Ovary (tissue), 3 donors: ENCODE data around the gene UBE2V1.

Experiments
- EP300 ChIP-seq: sonication (generic); formaldehyde crosslinking; IDR thresholded peaks from one replicate; pipeline ENCODE4 v1.6.1; 2017; ENCODE audit warnings: antibody characterized with exemption
- POLR2A ChIP-seq: fragments of 450-650 bp; IDR thresholded peaks from one replicate; pipeline ENCODE4 v1.6.1; 2017; ENCODE audit warnings: antibody characterized with exemption, mild to moderate bottlenecking, moderate library complexity
- TF ChIP-seq, protein P1 (sequence below), 3 donors: fragments of 450-650 bp in 2 of 3; fragments of 200-600 bp in 1 of 3; IDR thresholded peaks; one replicate each; pipeline versions ENCODE4 v1.5.1 to v1.8.0; 2016 to 2022; ENCODE audit warnings: antibody characterized with exemption in 3 of 3, mild to moderate bottlenecking in 1 of 3
- donor health status: DM: no; HTN: no; CAD: no.

DNA sequence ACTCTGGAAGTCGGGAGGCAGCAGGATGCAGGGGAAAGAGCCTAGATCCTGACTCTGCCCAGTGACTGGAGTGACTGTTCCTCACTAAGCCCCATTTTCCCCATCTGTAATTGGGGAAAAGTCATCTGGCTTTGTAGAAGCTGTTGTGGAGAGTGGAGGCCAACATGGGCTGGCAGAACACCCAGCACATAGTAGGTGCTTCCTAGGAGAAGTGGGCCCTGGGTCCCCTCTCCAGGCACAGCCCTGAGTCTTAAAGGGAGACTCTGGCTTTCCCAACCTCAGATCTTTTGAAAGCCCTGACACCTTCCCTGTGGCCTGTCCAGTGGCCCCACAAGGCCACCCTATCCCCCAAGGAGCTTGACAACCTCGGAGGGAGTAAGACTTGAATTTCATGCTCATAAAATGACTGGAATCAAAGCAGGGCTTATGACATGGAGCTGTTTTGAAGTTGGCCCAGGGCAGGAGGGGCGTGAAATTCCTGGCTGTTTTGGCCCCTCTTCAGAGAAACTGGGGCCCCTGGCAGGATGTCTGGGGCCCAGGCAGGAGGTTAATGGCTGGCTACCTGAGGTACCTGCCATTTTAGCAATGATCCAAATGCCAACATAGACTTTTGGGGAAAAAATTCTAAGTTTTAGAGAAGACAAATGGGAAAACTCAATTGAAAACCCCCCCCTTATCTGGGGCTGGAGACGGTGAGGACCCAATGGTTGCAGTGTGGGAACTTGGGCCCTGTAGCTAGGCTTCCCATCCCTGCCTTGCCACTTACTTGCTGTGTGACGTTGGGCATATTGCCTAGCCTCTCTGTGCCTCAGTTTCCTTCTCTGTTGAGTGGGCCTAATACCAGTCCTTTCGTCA is 51.6 kb downstream of the UBE2V1 start:
- TF ChIP-seq, protein P1, sequence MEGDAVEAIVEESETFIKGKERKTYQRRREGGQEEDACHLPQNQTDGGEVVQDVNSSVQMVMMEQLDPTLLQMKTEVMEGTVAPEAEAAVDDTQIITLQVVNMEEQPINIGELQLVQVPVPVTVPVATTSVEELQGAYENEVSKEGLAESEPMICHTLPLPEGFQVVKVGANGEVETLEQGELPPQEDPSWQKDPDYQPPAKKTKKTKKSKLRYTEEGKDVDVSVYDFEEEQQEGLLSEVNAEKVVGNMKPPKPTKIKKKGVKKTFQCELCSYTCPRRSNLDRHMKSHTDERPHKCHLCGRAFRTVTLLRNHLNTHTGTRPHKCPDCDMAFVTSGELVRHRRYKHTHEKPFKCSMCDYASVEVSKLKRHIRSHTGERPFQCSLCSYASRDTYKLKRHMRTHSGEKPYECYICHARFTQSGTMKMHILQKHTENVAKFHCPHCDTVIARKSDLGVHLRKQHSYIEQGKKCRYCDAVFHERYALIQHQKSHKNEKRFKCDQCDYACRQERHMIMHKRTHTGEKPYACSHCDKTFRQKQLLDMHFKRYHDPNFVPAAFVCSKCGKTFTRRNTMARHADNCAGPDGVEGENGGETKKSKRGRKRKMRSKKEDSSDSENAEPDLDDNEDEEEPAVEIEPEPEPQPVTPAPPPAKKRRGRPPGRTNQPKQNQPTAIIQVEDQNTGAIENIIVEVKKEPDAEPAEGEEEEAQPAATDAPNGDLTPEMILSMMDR (IDR thresholded peaks at IDR 0.05): no peak
- TF ChIP-seq POLR2A (no peak), EP300 (no peak)
